BLaER1 treated with 17β-estradiol and CSF1 and Interleukin-3, amounts not matched to agents 10 nM and 100 nM (cell line): ENCODE data around the gene C1orf232.

Experiments
- H3K27ac ChIP-seq, 11 experiments: shearing (Covaris generic); formaldehyde crosslinking; 2 replicates each; pipeline ENCODE4 v1.8.1; 2022
- H3K27me3 ChIP-seq, 11 experiments: shearing (Covaris generic); formaldehyde crosslinking; 2 replicates each; pipeline ENCODE4 v1.8.1; 2022
- H3K36me3 ChIP-seq, 11 experiments: shearing (Covaris generic); formaldehyde crosslinking; 2 replicates each; pipeline ENCODE4 v1.8.1; 2022
- H3K4me1 ChIP-seq, 10 experiments: shearing (Covaris generic); formaldehyde crosslinking; 2 replicates each; pipeline ENCODE4 v1.8.1; 2022
- H3K4me2 ChIP-seq, 11 experiments: shearing (Covaris generic); formaldehyde crosslinking; 2 replicates each; pipeline ENCODE4 v1.8.1; 2022
- H3K4me3 ChIP-seq, 10 experiments: shearing (Covaris generic); formaldehyde crosslinking; 2 replicates each; pipeline ENCODE4 v1.8.1; 2022
- H3K9ac ChIP-seq, 11 experiments: shearing (Covaris generic); formaldehyde crosslinking; 2 replicates each; pipeline ENCODE4 v1.8.1; 2022
- H3K9me3 ChIP-seq, 11 experiments: shearing (Covaris generic); formaldehyde crosslinking; replicated peaks in 1 of 11; 2 replicates each; pipeline ENCODE4 v1.8.1; 2022
- H4K20me1 ChIP-seq, 11 experiments: shearing (Covaris generic); formaldehyde crosslinking; 2 replicates each; pipeline ENCODE4 v1.8.1; 2022
- Cebpa-rat ChIP-seq, 11 experiments: shearing (Covaris generic); IDR thresholded peaks; 2 replicates each; pipeline ENCODE4 v1.8.1; 2022

C1orf232 gene

GRCh38 chr1:26168410-26169197 lies at the start of gene C1orf232:
C1orf232 (minus strand) TSS chr1:26168963; CDS start chr1:26168499, 464 bp downstream.
- Histone ChIP-seq H3K9me3 (no peaks in the 10 kb centered on the region), H3K9ac (peak within 1 kb of the TSS; percentile 83 to 99 (median 91)), H3K27me3 (no peaks in the 10 kb centered on the region; a peak in 1 of 22 replicates), H3K4me1 (peaks cover 32 to 52% (median 48%) of the 10 kb centered on the region in 10 experiments), H3K36me3 (peaks cover 0 to 24% (median 15%) of the 10 kb centered on the region in 11 experiments; a peak in 17 of 22 replicates), H3K4me2 (peak within 1 kb of the TSS; percentile 89 to 100 (median 98)), H4K20me1 (peaks cover 0 to 21% (median 4%) of the 10 kb centered on the region in 11 experiments; a peak in 8 of 22 replicates), H3K4me3 (peak within 1 kb of the TSS; percentile 72 to 99 (median 88)), H3K27ac (peak within 1 kb of the TSS; percentile 52 to 96 (median 89))
- TF ChIP-seq Cebpa-rat (IDR thresholded peaks at IDR 0.05) = no peak

DNA sequence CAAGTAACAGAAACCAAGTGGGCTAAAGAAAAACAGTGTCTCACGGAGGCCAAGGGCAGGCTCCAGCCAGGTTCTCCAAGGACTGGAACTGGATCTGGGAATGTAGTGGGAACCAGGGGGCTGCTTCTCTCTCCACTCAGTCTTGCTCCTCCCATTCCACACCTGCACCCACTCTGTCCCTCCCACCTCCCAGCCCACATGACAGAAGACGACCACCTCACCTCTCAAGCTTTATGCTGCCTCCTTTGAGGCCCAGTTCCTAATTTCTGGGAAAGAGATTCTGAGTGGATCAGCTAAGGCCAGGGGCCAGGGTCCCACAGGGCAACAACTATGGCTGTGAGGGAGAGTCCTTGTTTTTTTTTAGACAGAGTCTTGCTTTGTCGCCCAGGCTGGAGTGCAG lies 46.5 kb upstream of the C1orf232 start:
- H3K36me3 ChIP-seq = no peaks in the 10 kb centered on the region
- no peaks in the 10 kb centered on the region for H3K27me3 ChIP-seq
- no peaks in the 10 kb centered on the region for H4K20me1 ChIP-seq
- H3K4me1 ChIP-seq = peaks cover 0 to 4% (median under 1%) of the 10 kb centered on the region in 10 experiments; a peak in 6 of 20 replicates
- H3K9ac ChIP-seq = no peak overlapping the region
- H3K4me3 ChIP-seq = no peak overlapping the region
- TF ChIP-seq Cebpa-rat (IDR thresholded peaks at IDR 0.05) = no peak
- no peak overlapping the region for H3K27ac ChIP-seq
- no peaks in the 10 kb centered on the region for H3K9me3 ChIP-seq
- H3K4me2 ChIP-seq = no peak overlapping the region

GRCh38 chr1:26213335-26213905 lies 44.7 kb upstream of the C1orf232 start:
- Histone ChIP-seq H3K27ac (no peak overlapping the region), H3K27me3 (no peaks in the 10 kb centered on the region)
- no peak for TF ChIP-seq Cebpa-rat (IDR thresholded peaks at IDR 0.05)

DNA sequence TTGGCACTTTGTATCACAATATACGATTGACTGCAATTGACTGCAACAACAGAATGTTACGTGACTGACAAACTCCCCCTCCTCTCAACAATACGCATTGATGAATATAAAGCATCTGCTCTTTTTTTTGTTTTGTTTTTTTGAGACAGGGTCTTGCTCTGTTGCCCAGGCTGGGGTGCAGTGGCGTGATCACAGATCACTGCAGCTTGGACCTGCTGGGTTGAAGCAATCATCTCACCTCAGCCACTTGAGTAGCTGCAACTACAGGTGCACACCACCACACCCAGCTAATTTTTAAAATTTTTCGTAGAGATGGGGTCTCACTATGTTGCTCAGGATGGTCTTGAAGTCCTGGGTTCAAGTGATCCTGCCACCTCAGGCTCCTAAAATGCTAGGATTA lies 44.0 kb upstream of the C1orf232 start:
- H3K4me1 ChIP-seq = peaks cover 0 to 11% (median 0%) of the 10 kb centered on the region in 10 experiments; a peak in 6 of 20 replicates
- no peak overlapping the region for H3K4me2 ChIP-seq
- H3K9me3 ChIP-seq = no peaks in the 10 kb centered on the region
- H4K20me1 ChIP-seq = no peaks in the 10 kb centered on the region
- H3K36me3 ChIP-seq = no peaks in the 10 kb centered on the region
- no peak overlapping the region for H3K9ac ChIP-seq
- TF ChIP-seq Cebpa-rat (IDR thresholded peaks at IDR 0.05) = no peak
- no peak overlapping the region for H3K4me3 ChIP-seq
- H3K27me3 ChIP-seq = no peaks in the 10 kb centered on the region
- no peak overlapping the region for H3K27ac ChIP-seq

More at GRCh38 chr1:26213335-26213905, 44.7 kb upstream of the C1orf232 start:
- Histone ChIP-seq H3K9ac (no peak overlapping the region), H4K20me1 (no peaks in the 10 kb centered on the region), H3K36me3 (no peaks in the 10 kb centered on the region), H3K4me2 (no peak overlapping the region), H3K9me3 (no peaks in the 10 kb centered on the region), H3K4me1 (peaks cover 0 to 11% (median 0%) of the 10 kb centered on the region in 10 experiments; a peak in 6 of 20 replicates), H3K4me3 (no peak overlapping the region)

GRCh38 chr1:26210147-26210870 lies 41.5 kb upstream of the C1orf232 start:
- no peak overlapping the region for H3K27ac ChIP-seq
- no peak for TF ChIP-seq Cebpa-rat (IDR thresholded peaks at IDR 0.05)
- H3K9me3 ChIP-seq = no peaks in the 10 kb centered on the region
- H3K4me1 ChIP-seq = peaks cover 0 to 11% (median 0%) of the 10 kb centered on the region in 10 experiments; a peak in 6 of 20 replicates
- no peaks in the 10 kb centered on the region for H3K27me3 ChIP-seq
- no peak overlapping the region for H3K9ac ChIP-seq
- no peaks in the 10 kb centered on the region for H4K20me1 ChIP-seq
- no peak overlapping the region for H3K4me3 ChIP-seq
- H3K4me2 ChIP-seq = peak overlapping the region in 2 of 11 experiments; percentile 17 to 30; a peak in 4 of 22 replicates
- no peaks in the 10 kb centered on the region for H3K36me3 ChIP-seq

DNA sequence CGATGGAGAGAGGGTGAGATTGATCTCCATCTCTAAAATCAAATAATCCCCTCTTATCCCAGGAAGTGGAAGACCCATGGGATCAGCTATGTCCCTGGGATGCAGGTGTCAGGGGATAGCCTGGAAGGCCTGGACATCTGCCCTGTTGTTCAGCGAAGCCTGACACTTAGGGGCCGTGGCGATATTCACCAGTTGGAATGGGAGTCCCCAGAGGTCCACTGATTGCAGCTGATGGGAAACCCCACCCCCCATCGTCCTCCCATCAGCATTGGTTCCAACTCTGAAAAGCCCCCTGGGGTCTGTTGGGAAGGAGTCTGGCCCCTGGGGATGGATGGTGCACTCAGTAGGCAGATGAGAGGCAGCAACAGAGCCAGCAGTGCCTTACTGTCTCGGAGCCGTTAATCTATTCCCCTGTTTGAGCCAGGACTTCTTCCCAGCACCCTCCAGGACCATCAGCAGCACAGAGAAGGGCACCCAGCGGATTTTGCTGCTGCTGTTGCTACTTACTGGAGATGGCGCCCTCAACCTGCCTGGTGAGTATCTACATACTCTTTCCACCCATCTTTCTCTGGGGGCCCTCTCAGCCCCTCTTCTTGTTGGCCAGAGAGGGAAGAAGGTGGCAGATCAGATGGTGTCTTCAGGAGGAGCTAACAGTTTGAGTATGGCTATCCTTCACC lies 35.0 kb upstream of the C1orf232 start:
- H3K9ac ChIP-seq = no peak overlapping the region
- H3K27ac ChIP-seq = no peak overlapping the region
- no peaks in the 10 kb centered on the region for H3K9me3 ChIP-seq
- no peaks in the 10 kb centered on the region for H4K20me1 ChIP-seq
- H3K4me2 ChIP-seq = peak overlapping the region in 8 of 11 experiments; percentile 11 to 55 (median 35); a peak in 11 of 22 replicates
- H3K27me3 ChIP-seq = no peaks in the 10 kb centered on the region
- no peak overlapping the region for H3K4me3 ChIP-seq
- peaks cover 0 to 12% (median 7%) of the 10 kb centered on the region in 10 experiments; a peak in 11 of 20 replicates for H3K4me1 ChIP-seq
- H3K36me3 ChIP-seq = no peaks in the 10 kb centered on the region
- TF ChIP-seq Cebpa-rat (IDR thresholded peaks at IDR 0.05) = no peak

- H3K9ac ChIP-seq = no peak overlapping the region
- no peaks in the 10 kb centered on the region for H3K36me3 ChIP-seq
- no peak overlapping the region for H3K4me2 ChIP-seq
- H3K4me3 ChIP-seq = no peak overlapping the region
- H4K20me1 ChIP-seq = no peaks in the 10 kb centered on the region
- no peak overlapping the region for H3K27ac ChIP-seq
- H3K27me3 ChIP-seq = no peaks in the 10 kb centered on the region
- peaks cover 0 to 12% (median 7%) of the 10 kb centered on the region in 10 experiments; a peak in 11 of 20 replicates for H3K4me1 ChIP-seq
- H3K9me3 ChIP-seq = no peaks in the 10 kb centered on the region
- no peak for TF ChIP-seq Cebpa-rat (IDR thresholded peaks at IDR 0.05)
These were observed 31.6 kb upstream of the C1orf232 start for GRCh38 chr1:26200413-26200812.

DNA sequence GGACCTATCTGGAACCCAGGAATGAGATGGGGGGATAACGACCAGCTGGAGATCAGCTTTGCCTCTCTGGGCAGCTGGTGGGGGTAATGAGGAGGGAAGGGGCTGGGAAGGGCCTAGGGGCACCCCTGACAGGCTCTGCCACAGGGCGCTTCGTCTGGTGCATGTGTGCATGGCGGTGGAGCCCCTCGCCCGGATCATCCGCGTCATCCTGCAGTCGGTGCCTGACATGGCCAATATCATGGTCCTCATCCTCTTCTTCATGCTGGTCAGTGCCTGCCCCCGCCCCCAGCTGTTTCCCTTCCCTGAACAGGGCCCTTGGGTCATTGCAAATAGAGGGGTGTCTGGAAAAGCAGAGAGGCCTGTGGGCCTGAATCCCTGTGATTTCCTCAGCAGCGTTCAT lies 29.1 kb upstream of the C1orf232 start:
- no peak for TF ChIP-seq Cebpa-rat (IDR thresholded peaks at IDR 0.05)

More for the DNA sequence above, 29.1 kb upstream of the C1orf232 start:
- no peak overlapping the region for H3K4me2 ChIP-seq
- no peak overlapping the region for H3K9ac ChIP-seq
- H3K9me3 ChIP-seq = no peaks in the 10 kb centered on the region
- no peaks in the 10 kb centered on the region for H4K20me1 ChIP-seq
- no peak overlapping the region for H3K27ac ChIP-seq
- no peaks in the 10 kb centered on the region for H3K4me1 ChIP-seq
- H3K4me3 ChIP-seq = no peak overlapping the region
- no peaks in the 10 kb centered on the region for H3K27me3 ChIP-seq
- H3K36me3 ChIP-seq = no peaks in the 10 kb centered on the region
